ENCODE measurements around the gene SEMA3G. TPM values are rescaled to one million over a fixed set of nuclear protein-coding genes. Genes with fewer than 3 reads are reported as not detected.

Gene SEMA3G
- total RNA-seq, 1 experiment from 2014 or later: 0.32 TPM

GRCh38 chr3:52396907-52397591, 47.9 kb downstream of the SEMA3G start:
- TF ChIP-seq CTCF (IDR thresholded peaks at IDR 0.05; ENCODE audit: insufficient read depth in 1 of 2, low read depth in 1 of 2, low read length in 1 of 2, severe bottlenecking in 1 of 2, unreplicated experiment in 1 of 2): no peak
- intact Hi-C loops (cut with micrococcal nuclease; ENCODE audit: unreplicated experiment): no loop called here
- Mint-ChIP-seq H3K27me3 (ENCODE audit: insufficient read depth, unreplicated experiment) (no peaks in the 10 kb centered on the region), H3K27ac (ENCODE audit: unreplicated experiment) (no peak overlapping the region), H3K4me3 (ENCODE audit: unreplicated experiment) (no peak overlapping the region), H3K36me3 (ENCODE audit: insufficient read depth, unreplicated experiment) (peaks cover 10% of the 10 kb centered on the region), H3K4me1 (ENCODE audit: low read depth, unreplicated experiment) (no peaks in the 10 kb centered on the region), H3K9me3 (ENCODE audit: unreplicated experiment) (no peaks in the 10 kb centered on the region)
- Histone ChIP-seq H3K9me3 (no peaks in the 10 kb centered on the region), H3K36me3 (ENCODE audit: control insufficient read depth, insufficient read depth, low read length) (no peaks in the 10 kb centered on the region), H3K4me1 (no peaks in the 10 kb centered on the region), H3K4me3 (ENCODE audit: low read depth, low read length) (no peak overlapping the region), H3K27me3 (replicated peaks; ENCODE audit: control insufficient read depth, insufficient read depth, low read length) (no peaks in the 10 kb centered on the region)
- DNase-seq: no peak
- CTCF ChIA-PET: no interaction called here
- POLR2A ChIA-PET: no interaction called here
- BruUV-seq (replicated peaks): no TSS peak

- no peak for TF ChIP-seq CTCF (IDR thresholded peaks at IDR 0.05; ENCODE audit: insufficient read depth in 1 of 2, low read depth in 1 of 2, low read length in 1 of 2, severe bottlenecking in 1 of 2, unreplicated experiment in 1 of 2)
- Mint-ChIP-seq H3K36me3 (ENCODE audit: insufficient read depth, unreplicated experiment) (peaks cover 10% of the 10 kb centered on the region), H3K27me3 (ENCODE audit: insufficient read depth, unreplicated experiment) (no peaks in the 10 kb centered on the region), H3K4me1 (ENCODE audit: low read depth, unreplicated experiment) (no peaks in the 10 kb centered on the region), H3K27ac (ENCODE audit: unreplicated experiment) (no peak overlapping the region), H3K4me3 (ENCODE audit: unreplicated experiment) (no peak overlapping the region), H3K9me3 (ENCODE audit: unreplicated experiment) (no peaks in the 10 kb centered on the region)
- H3K4me3 ChIP-seq (ENCODE audit: low read depth, low read length): no peak overlapping the region
- no peaks in the 10 kb centered on the region for H3K36me3 ChIP-seq (ENCODE audit: control insufficient read depth, insufficient read depth, low read length)
- no peaks in the 10 kb centered on the region for H3K27me3 ChIP-seq (replicated peaks; ENCODE audit: control insufficient read depth, insufficient read depth, low read length)
- no TSS peak for BruUV-seq (replicated peaks)
- H3K4me1 ChIP-seq: no peaks in the 10 kb centered on the region
- POLR2A ChIA-PET: no interaction called here
- no peaks in the 10 kb centered on the region for H3K9me3 ChIP-seq
- CTCF ChIA-PET: no interaction called here
- intact Hi-C loops (cut with micrococcal nuclease; ENCODE audit: unreplicated experiment): no loop called here
- DNase-seq: no peak
Measured at GRCh38 chr3:52396011-52396906, 48.6 kb downstream of the SEMA3G start.

- no peak for TF ChIP-seq CTCF (IDR thresholded peaks at IDR 0.05; ENCODE audit: insufficient read depth in 1 of 2, low read depth in 1 of 2, low read length in 1 of 2, severe bottlenecking in 1 of 2, unreplicated experiment in 1 of 2)
- no peaks in the 10 kb centered on the region for H3K27me3 ChIP-seq (replicated peaks; ENCODE audit: control insufficient read depth, insufficient read depth, low read length)
- no peaks in the 10 kb centered on the region for H3K9me3 ChIP-seq
- no peak for DNase-seq
- ChIA-PET POLR2A (no interaction called here), CTCF (no interaction called here)
- no peak overlapping the region for H3K4me3 Mint-ChIP-seq (ENCODE audit: unreplicated experiment)
- no peaks in the 10 kb centered on the region for H3K36me3 ChIP-seq (ENCODE audit: control insufficient read depth, insufficient read depth, low read length)
- BruUV-seq (replicated peaks): no TSS peak
- no peaks in the 10 kb centered on the region for H3K4me1 ChIP-seq
- H3K9me3 Mint-ChIP-seq (ENCODE audit: unreplicated experiment): no peaks in the 10 kb centered on the region
- no peak overlapping the region for H3K27ac Mint-ChIP-seq (ENCODE audit: unreplicated experiment)
- no peaks in the 10 kb centered on the region for H3K4me1 Mint-ChIP-seq (ENCODE audit: low read depth, unreplicated experiment)
- no peaks in the 10 kb centered on the region for H3K27me3 Mint-ChIP-seq (ENCODE audit: insufficient read depth, unreplicated experiment)
- peaks cover 10% of the 10 kb centered on the region for H3K36me3 Mint-ChIP-seq (ENCODE audit: insufficient read depth, unreplicated experiment)
- H3K4me3 ChIP-seq (ENCODE audit: low read depth, low read length): no peak overlapping the region
- intact Hi-C loops (cut with micrococcal nuclease; ENCODE audit: unreplicated experiment): no loop called here
Measured at GRCh38 chr3:52395503-52395865, 49.4 kb downstream of the SEMA3G start.
